NAMALWA (cell line): ENCODE results near the gene RSRC1.
"Not testable (repeated sequence)": the region's sequence is repeated elsewhere in the genome, so short reads cannot be mapped to it uniquely, and the experiment has no call there.

ENCODE experiments used
- DNase-seq: peaks from one replicate; pipeline ENCODE4 v3.0.0-alpha.2; 2015; ENCODE audit warnings: low spot score

RSRC1 gene

DNA sequence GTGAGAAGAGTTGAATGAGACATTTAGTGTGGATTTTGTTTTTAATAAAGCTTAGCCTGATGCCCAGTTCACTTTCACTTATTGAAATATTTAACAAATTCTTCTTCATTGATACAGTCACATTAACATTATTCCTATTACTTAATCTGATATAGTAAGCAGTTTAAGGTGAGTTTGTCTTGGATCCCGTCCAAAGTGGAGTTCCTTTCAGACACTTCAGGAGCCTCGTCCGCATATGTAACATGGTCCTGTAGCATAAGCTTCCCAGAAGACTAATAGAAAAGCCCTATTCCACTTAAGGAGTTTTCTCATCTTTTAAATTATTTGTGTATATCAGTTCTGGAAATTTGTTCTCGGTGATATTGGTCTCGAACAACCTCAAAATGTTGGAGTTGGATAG is 421.4 kb downstream of the RSRC1 start:
- DNase-seq = no peak

DNA sequence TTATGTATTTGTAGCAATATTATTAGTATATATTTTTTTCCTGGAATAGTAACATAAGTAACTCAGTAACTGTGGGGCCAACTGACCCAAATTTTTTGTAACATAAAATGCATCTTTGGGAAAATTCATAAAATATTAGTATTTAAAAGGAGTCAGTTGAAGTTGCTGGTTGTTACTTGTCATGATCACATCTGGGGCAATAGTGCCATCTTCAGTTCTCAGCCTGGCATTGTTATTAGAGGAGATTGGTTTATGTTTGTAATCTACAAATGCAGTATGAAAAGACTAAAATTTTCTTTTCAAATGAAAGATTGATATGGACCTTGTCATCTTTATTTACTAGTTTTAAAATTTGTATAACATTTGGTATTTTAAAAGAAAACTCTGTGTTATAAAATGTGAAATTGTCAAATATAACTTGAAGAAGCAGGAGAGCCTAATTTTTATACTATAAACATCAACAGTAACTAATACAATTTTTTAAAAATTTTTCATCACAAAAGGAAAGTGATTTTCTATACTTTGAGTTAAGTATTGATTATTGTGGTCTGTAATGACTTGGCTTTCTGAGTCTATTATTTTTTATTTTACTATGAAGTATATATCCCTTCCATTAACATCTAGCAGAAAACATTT is 422.3 kb downstream of the RSRC1 start:
- peak; percentile 72 for DNase-seq

DNA sequence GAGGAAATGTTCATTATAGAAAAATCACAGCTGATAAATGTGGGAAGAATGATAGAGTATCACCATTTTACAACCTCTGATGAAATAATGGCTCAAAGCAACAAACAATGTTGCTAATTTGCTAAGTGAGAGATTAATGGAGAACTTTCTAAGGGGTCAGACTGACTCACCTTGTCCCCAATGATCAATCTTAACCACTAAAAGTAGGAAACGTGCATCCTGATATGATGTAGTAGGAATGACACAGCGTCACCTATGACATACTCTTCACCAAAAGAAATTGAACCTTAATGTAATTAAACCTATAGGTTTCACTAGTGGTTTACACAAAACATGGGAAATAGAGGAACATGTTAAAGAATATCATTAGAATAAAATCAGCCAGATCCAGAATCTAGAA is 426.0 kb downstream of the RSRC1 start:
- DNase-seq = no peak

DNA sequence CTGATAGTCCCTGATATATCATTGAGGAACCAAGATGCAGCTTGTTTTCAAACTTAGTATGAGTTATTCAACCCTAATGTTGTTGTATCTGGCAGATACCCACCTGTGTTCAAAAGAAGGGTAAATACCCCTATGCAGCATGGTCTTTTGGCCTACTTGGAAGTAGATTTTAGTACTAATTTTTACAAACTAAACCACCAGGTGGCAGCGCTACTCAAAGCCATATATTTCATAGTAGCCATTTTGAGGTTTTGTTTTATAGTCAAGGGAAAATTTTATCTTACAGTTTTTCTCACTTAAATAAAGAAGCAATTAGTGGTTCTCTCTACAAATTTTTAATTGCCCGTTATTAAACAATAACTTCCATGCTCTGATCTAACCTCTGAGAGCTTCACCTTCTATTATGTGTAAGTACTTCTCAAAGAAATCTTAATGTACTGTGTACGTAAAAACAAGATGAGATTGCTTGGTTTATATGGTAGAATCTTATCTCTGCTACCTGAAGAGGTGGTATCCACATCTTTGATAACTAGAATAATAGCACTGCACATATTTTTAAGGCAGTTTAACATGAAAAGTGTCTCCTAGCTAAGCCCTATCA is 429.6 kb downstream of the RSRC1 start:
- peak; percentile 77 for DNase-seq

DNA sequence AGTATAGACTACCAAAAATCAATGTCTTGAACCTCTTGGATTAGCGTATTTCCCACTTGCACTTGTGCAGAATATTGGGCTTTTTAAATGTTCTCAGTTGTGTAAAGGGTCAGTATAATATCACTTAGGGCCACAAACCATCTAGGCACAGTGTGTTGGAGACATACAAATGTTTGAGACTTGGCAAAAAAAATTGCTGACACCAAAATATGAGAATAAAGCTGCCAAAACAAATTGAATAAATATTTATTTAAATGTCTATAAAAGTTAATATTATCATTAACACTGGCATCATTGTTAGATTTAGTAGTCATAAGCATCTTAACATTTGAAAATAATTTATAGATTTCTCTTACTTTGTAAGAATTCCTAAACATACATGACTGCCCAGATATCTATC is 430.2 kb downstream of the RSRC1 start:
- no peak for DNase-seq

DNA sequence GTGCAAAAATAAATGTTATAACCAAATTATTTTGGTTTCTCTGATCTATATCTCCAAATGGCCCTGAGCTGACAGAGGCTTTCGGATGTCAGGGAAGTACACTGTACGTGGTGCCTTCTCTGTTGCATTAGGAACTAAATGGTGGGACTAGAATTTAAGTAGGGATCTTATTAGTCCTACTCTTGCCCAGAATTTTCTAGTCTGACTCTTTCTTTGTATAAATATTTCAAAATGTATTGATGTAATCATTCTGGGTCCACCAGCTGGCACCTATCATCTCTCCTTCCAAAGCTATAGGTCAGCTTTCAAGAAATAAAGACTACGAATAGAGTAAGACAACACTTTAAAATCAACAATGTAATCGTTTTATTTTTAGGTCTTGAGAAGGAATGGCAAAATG is 438.8 kb downstream of the RSRC1 start:
- no peak for DNase-seq

DNA sequence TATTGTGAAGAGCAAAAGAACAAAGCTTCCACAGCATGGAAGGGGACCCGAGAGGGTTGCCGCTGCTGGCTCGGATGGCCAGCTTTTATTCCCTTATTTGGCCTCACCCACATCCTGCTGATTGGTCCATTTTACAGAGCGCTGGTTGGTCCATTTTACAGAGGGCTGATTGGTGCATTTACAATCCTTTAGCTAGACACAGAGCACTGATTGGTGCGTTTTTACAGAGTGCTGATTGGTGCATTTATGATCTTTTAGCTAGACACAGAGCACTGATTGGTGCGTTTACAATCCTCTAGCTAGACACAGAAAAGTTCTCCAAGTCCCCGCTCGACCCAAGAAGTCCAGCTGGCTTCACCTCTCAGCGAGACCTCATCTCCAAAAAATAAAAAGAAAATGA is 440.0 kb downstream of the RSRC1 start:
- not testable (repeated sequence) for DNase-seq

DNA sequence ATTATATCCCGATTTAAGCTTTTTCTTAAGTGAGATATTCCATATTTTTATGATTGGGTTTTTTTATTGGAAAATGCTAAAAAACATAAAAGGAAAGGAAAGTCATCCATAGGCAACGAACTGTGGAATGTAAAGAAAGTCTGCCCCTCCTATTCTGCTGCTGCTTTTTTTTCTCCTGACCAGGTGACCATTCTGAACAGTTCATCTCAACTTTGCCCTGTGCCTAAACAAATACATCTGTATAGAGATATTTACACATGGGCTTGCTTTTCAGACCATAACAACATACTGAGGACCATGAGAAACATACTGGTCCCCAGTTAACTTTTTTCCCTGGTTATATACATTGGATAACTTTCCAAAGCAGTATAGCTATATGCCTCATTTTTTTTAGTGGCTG is 442.2 kb downstream of the RSRC1 start:
- no peak for DNase-seq

DNA sequence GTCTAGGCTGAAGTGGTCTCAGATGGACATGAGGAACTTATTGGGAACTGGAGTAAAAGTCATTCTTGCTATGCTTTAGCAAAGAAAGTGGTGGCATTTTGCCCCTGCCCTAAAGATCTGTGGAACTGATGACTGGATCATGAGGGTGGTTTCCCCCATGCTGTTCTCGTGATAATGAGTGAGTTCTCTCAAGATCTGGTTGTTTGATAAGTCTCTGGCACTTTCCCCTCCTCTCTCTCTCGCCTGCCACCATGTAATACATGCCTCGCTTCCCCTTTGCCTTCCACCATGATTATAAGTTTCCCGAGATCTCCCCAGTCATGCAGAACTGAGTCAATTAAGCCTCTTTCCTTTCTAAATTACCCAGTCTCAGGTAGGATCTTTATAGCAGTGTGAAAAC is 449.6 kb downstream of the RSRC1 start:
- no peak for DNase-seq

DNA sequence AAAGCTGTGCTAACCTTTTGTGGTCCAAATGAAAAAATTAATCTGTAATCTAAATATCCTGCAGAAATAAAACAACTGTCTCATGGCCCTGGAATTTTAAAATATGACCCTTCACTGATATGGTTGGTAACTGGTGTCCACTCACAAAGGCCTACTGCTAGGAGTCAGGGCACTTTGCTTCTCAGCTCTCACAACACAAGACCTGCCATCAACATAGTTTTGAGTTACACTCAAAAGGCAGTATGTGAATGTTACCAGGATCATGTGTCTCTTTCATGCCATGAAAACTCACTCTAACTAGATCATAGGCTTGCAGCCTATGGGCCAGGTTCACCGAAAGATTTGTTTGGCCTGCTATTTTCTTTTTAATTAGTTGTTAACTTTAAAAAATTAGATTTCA is 451.1 kb downstream of the RSRC1 start:
- no peak for DNase-seq

DNA sequence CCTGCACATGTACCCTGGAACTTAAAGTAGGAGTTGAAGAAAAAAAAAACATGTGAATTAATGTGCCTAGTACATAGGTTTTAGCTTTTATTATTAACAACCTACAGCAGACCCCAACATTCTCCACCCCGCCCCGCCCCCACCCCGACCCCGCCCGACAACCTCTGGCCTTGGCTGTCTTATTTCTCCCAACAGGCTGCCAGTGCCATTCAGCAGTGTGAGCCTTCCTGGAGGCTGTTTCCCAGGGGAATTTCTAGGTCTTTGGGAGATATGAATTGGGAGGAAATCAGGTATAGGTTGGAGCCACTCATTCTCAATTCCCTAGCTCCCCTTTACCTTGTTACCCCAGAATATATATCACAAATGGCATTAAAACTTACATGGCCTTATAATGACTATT is 452.8 kb downstream of the RSRC1 start:
- DNase-seq = no peak

DNA sequence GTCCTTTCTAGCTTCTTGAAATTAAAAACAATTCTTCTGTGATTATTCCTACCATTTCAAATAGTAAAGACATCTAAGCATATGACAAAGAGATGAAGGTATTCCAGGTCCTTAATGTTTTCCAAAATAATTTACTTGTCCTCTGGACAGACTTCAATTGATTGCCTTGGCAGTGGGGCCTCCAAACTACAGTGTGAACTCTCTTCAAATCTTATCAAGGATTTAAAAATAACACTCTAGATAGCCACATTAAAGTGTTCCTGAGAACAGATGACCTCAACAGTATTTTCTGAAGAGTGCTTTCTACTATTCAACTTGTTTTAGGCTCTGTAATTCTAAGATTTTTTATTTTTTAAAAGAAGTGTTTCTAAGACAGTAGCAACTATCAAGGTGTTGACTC is 453.2 kb downstream of the RSRC1 start:
- no peak for DNase-seq

DNA sequence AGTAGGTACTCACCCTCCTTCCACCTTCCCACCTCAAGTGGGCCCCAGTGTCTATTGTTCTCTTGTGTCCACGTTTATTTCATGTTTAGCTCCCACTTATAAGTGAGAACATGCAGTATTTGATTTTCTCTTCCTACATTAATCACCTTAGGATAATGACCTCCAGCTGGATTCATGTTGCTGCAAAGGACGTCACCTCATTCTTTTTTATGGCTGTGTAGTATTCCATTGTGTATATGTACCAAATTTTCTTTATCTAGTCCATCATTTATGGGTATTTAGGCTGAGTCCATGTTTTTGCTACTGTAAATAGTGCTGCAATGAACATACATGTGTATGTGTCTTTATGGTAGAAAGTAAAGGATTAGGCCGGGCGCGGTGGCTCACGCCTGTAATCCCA is 455.2 kb downstream of the RSRC1 start:
- DNase-seq = no peak

DNA sequence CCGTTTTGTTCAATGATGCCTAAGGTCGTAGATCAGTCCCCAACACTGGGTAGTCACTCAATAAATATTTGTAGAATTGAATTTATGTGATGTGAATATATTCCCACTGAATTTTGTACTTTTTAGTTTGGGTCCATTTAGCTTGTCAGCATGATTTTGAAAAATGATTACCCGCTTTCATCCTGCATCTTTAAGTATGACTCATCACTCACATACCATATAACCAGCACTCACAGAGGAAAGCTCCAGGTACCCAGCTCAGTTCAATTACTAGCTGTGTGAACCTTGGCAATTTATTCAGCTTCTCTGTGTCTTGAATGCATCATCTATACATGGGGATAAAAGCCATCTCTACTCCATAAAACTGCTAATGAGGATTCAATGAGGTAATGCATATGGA is 458.9 kb downstream of the RSRC1 start:
- no peak for DNase-seq

DNA sequence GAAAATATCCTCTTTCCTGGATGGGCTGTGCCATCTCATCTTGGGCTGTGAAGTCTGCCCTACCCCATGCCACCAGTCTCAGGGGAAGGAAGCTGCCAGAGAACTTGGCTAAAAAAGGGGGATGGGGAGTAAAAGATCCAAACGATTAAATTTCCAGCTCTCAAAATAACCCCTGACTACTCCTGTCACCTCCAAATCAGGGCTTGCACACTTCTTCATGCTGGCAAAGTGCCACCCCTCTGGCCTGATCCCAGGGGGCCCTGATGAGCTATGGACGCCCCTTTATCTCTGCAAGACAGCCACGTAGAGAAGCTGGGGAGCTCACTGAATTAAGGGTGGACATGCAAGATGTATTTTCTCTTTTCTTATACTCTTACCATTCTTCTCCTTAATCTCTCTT is 459.9 kb downstream of the RSRC1 start:
- DNase-seq = no peak

DNA sequence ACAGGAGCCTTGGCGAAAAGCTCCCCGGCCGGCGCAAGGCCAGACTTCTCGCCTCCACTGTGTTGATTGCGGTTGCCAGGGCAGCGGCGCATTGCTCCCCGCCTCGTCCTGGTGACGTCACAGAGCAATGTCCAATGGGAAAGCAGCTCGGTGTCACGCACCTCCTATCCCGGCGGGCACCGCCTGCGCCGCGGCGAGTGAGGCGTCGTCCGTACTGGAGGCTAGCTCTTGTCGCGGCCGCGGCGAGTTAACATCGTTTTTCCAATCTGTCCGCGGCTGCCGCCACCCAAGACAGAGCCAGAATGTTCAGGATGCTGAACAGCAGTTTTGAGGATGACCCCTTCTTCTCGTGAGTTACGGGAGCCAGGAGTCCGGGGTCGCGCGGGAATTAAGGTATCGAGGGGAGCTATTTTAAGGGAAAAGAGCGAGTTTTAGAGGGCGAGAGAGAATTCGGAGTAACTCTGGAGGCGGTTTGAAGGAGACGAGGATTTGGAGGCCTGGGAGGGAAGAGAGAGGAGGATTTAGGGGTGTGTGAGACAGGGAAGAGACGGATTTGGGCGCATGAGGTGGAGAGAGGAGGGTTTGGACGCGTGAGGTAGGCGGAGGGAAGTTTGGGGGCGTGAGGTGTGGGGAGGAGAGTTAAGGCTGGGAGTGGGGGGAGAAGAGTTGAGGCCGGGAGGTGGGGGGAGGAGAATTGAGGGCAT is 461.3 kb downstream of the RSRC1 start, which contains the start of gene MLF1:
MLF1 (plus strand) TSS at position 196 of the 704 bp plus-strand sequence; CDS start at position 303, 107 bp downstream.
- no peak for DNase-seq

DNA sequence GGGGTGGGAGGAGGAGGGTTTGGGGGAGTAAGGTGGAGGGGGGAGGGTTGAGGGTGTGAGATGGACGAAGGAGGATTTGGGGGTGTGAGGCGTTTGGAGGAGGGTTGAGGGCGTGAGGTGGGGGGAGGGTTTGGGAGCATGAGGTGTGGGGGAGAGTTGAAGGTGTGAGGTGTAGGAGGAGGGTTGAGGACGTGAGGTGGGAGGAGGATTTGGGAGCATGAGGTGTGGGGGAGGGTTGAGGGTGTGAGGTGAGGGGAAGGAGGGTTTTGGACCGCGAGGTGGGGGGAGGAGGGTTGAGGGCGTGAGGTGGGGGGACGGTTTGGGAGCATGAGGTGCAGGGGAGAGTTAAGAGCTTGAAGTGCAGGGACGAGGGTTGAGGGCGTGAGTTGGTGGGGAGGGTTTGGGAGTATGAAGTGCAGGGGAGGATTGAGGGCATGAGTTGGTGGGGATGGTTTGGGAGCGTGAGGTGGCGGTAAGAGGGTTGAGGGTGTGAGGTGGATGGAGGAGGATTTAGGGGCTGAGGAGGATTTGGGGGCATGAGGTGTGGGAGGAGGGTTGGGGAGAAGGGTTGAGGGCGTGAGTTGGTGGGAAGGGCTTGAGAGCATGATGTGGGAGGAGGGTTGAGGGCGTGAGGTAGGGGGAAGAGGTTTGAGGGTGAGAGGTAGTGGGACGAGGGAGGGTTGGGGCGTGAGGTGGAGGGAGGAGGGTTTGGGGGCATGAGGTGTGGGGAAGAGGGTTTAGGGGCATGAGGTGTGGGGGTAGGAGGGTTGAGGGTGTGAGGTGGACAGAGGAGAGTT is 462.3 kb downstream of the RSRC1 start:
- no peak for DNase-seq

DNA sequence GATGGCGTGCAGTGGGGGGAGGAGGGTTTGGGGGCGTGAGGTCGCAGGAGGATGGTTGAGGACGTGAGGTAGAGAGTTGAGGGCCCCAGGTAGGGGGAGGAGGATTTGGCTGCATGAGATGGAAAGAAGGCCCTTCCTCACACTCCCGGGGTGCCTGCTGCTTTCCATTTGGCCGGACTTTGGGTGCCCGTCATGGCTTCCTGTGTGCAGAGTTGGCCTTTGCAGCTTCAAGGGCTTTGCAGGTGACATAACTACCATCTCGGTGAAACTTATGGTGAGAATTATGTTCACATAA is 462.8 kb downstream of the RSRC1 start:
- DNase-seq = no peak

DNA sequence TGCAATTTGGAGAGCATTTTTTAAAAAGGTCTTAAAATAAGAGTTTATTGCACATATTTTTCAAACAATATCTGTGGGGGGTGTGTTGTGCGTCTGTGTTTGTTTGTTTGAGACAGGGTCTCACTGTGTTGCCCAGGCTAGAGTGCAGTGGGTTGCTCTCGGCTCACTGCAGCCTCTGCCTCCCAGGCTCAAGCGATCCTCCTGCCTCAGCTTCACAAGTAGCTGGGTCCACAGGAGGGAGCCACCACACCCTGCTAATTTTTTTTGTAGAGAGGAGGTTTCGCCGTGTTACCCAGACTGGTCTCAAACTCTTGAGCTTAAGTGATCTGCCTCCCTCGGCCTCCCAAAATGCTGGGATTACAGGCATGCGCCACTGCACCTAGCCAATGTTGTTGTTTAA is 463.8 kb downstream of the RSRC1 start:
- DNase-seq = peak; percentile 25

DNA sequence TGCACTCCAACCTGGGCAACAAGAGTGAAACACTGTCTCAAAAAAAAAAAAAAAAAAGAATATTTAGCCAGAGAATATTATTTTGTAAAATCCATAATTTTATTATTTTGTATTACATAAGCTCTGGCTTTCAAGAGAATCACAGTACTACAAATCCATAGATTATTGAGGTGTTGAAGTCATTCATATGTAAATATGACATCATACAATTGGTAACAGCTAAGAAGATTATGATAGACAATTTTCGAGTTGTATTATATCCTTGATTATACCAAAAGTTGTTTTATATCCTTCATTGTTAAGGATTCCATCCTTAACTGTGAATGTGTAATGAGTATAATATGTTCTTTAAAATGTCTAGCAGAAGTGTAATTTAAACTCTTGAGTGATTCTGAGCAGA is 464.8 kb downstream of the RSRC1 start:
- no peak for DNase-seq

DNA sequence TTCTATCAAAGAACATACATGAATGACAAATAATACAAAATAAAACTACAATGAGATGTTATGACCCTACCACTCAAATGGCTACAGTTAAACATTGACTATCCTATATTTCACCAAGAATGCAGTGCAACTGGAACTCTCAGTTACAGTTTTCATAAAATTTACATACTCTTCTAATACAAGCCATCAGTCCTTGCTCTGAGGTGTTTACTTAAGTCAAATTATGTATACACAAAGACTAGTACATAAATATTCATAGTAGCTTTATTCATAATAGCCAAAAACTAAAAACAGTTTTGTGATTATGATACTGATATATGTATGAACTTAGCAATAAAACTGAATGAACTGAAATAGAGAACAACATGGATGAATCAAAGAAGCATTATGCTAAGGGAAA is 480.3 kb downstream of the RSRC1 start:
- no peak for DNase-seq
